ENCODE measurements around the gene WDR20. TPM values are rescaled to one million over a fixed set of nuclear protein-coding genes. Genes with fewer than 3 reads are reported as not detected.

WDR20 gene
- total and polyA plus RNA-seq, 10 of the 15 experiments (the other 5 are each of a cell fraction or from before 2014, with no cell fraction given): 9.1 to 25.9 (median 18.4) TPM

GRCh38 chr14:102234331-102235264 is 94.9 kb downstream of the WDR20 start (continued):
- no peak for TF ChIP-seq ZNF687 (IDR thresholded peaks at IDR 0.05)
- no peak for TF ChIP-seq IKZF2 (IDR thresholded peaks at IDR 0.05)
- no peak for TF ChIP-seq RB1 (IDR thresholded peaks at IDR 0.05; ENCODE audit: borderline replicate concordance)
- TF ChIP-seq ZNF274 (IDR thresholded peaks at IDR 0.05; ENCODE audit: insufficient read depth, insufficient read length): no peak

GRCh38 chr14:102235275-102235897 is 95.7 kb downstream of the WDR20 start:
- H3K27me3 ChIP-seq (replicated peaks in 1 of 2; ENCODE audit: control insufficient read depth in 2 of 2, insufficient read depth in 2 of 2, low read length in 1 of 2): no peaks in the 10 kb centered on the region; a peak in 1 of 4 replicates
- H4K20me1 ChIP-seq (ENCODE audit: control insufficient read depth, insufficient read depth): no peaks in the 10 kb centered on the region
- intact Hi-C loops (cut with micrococcal nuclease; ENCODE audit: unreplicated experiment) (loop anchor here (1.0 kb wide), 1 partner anchor 79 kb away; no protein-coding TSS in a partner anchor), in situ Hi-C loops (cut with MboI) (loop anchor here (5.0 kb wide), 1 partner anchor 77 kb away; no protein-coding TSS in a partner anchor)
- 36% methylated on average over 19 of the region's 19 CpGs for WGBS (ENCODE audit: insufficient coverage, insufficient replicate concordance, low lambda C conversion rate, missing lambda C conversion rate)
- peak; percentile 73 for FAIRE-seq
- ChIA-PET CTCF (interaction anchor here (0.8 to 0.9 kb wide), 2 partner anchors 30 to 80 kb away, joined by 3 read pairs; no protein-coding TSS in a partner anchor), SMC1A (ENCODE audit: uncharacterized antibody, unreplicated experiment) (no interaction called here), RAD21 (ENCODE audit: unreplicated experiment) (no interaction called here), POLR2A (no interaction called here)
- no peak overlapping the region for H3K27ac ChIP-seq (ENCODE audit: control insufficient read depth, insufficient read depth)
- DNase-seq (ENCODE audit: low read depth, low spot score): no peak
- no peak overlapping the region; the same call in 1 of the 2 replicates for H2AFZ ChIP-seq (ENCODE audit: control insufficient read depth, low read depth, low read length)
- no peaks in the 10 kb centered on the region for H3K9me3 ChIP-seq (replicated peaks; ENCODE audit: control insufficient read depth, insufficient read depth, low read length)
- no peak overlapping the region for H3K9ac ChIP-seq (ENCODE audit: control insufficient read depth, insufficient read depth, low read length)
- no peak overlapping the region for H3K4me2 ChIP-seq (ENCODE audit: control insufficient read depth, insufficient read depth)
- no peak overlapping the region for H3K4me3 ChIP-seq
- H3K4me1 ChIP-seq (ENCODE audit: control insufficient read depth, insufficient read depth, low read length): no peaks in the 10 kb centered on the region
- ATAC-seq: peak; percentile 99
- H3K79me2 ChIP-seq (ENCODE audit: control insufficient read depth, insufficient read depth, low read length): no peaks in the 10 kb centered on the region
- BruUV-seq (replicated peaks): no TSS peak
- H3K36me3 ChIP-seq (ENCODE audit: control insufficient read depth in 2 of 2, insufficient read depth in 2 of 2, low read length in 1 of 2): no peaks in the 10 kb centered on the region
- no peak for TF ChIP-seq SREBF2 (IDR thresholded peaks at IDR 0.05; ENCODE audit: low read length)
- TF ChIP-seq ZBTB33 (IDR thresholded peaks at IDR 0.05): no peak
- TF ChIP-seq RAD21 (IDR thresholded peaks at IDR 0.05; ENCODE audit: insufficient read depth, low read depth, low read length): peak; percentile 73
- TF ChIP-seq BHLHE40 (IDR thresholded peaks at IDR 0.05; ENCODE audit: borderline replicate concordance in 1 of 2, low read depth in 2 of 2, low read length in 1 of 2): 0 out of 4 replicates have a peak, but pooled peaks of 1 of the 2 experiments have one; percentile 18
- TF ChIP-seq YY1 (IDR thresholded peaks at IDR 0.05; ENCODE audit: low read depth, low read length): peak; percentile 57; the same call in 1 of the 2 replicates
- peak; percentile 65 for TF ChIP-seq SMC3 (IDR thresholded peaks at IDR 0.05; ENCODE audit: borderline replicate concordance, low read length)
- peak; percentile 71 to 90 (median 79) for TF ChIP-seq CTCF (IDR thresholded peaks at IDR 0.05 in 2 of 3, conservative IDR thresholded peaks at IDR 0.05 in 1 of 3; ENCODE audit: control insufficient read depth in 2 of 3, extremely low read depth in 1 of 3, insufficient read depth in 1 of 3, low read depth in 3 of 3, low read length in 3 of 3)

Measured in GM12878 (cell line).